GM12878 (cell line): ENCODE results near the gene POLR2L. TPM values are rescaled to one million over a fixed set of nuclear protein-coding genes. Genes with fewer than 3 reads are reported as not detected.

Experiments
- ATAC-seq: fragments of 200-7000 bp; cut with Tn5 transposase; 3 replicates; pipeline ENCODE4 v1.9.1; 2020; ENCODE audit warnings: mild to moderate bottlenecking, moderate library complexity
- BruUV-seq: library from RNA; stranded (reverse); fragments of 400-500 nt; replicated peaks from 2 replicates; lab custom pipeline; 2021; lab: Mats Ljungman, UMichigan
- CTCF ChIA-PET: fragments of 300-600 bp; sonication (Branson Sonifier 250); formaldehyde crosslinking; extraction: SDS; loops from one replicate; lab custom pipeline; 2021; ENCODE audit warnings: inconsistent platforms; lab: Yijun Ruan, JAX
- POLR2A ChIA-PET: fragments of 350-600 bp; formaldehyde crosslinking; extraction: SDS; loops from one replicate; lab custom pipeline; 2021; ENCODE audit warnings: inconsistent platforms; lab: Charles Lee
- RAD21 ChIA-PET: fragments of 300-600 bp; sonication (Branson Sonifier 250); formaldehyde crosslinking; loops from one replicate; lab custom pipeline; 2023; ENCODE audit warnings: antibody characterized with exemption; ENCODE audit not compliant: unreplicated experiment; lab: Charles Lee
- SMC1A ChIA-PET: fragments of 300-600 bp; sonication (Branson Sonifier 250); formaldehyde crosslinking; loops from one replicate; lab custom pipeline; 2023; ENCODE audit not compliant: unreplicated experiment, uncharacterized antibody; lab: Charles Lee
- DNase-seq: peaks from one replicate; pipeline ENCODE4 v3.0.0-alpha.2; 2011; ENCODE audit warnings: low read depth, low spot score
- FAIRE-seq: peaks from 3 replicates; lab custom pipeline; 2011; peaks lifted over from hg19 to GRCh38; lab: Jason Lieb, UNC
- H2AFZ ChIP-seq: 2 replicates; pipeline ENCODE4 v1.6.0; 2011; ENCODE audit warnings: low read depth, low read length, control low read depth; ENCODE audit not compliant: control insufficient read depth
- H3K27ac ChIP-seq: 2 replicates; pipeline ENCODE4 v1.5.1; 2011; ENCODE audit warnings: control low read depth; ENCODE audit not compliant: control insufficient read depth, insufficient read depth
- H3K27me3 ChIP-seq, 2 experiments: replicated peaks in 1 of 2; 2 replicates each; pipeline versions ENCODE4 v1.6.0 to v1.6.1; 2011; ENCODE audit warnings: low read length in 1 of 2; ENCODE audit not compliant: control insufficient read depth in 2 of 2, insufficient read depth in 2 of 2
- H3K36me3 ChIP-seq, 2 experiments: 2 replicates each; pipeline ENCODE4 v1.5.1; 2011; ENCODE audit warnings: low read length in 1 of 2; ENCODE audit not compliant: control insufficient read depth in 2 of 2, insufficient read depth in 2 of 2
- H3K4me1 ChIP-seq: 2 replicates; pipeline ENCODE4 v1.6.1; 2011; ENCODE audit warnings: mild to moderate bottlenecking, low read length, moderate library complexity, mixed read lengths; ENCODE audit not compliant: control insufficient read depth, insufficient read depth
- H3K4me2 ChIP-seq: 2 replicates; pipeline ENCODE4 v1.6.0; 2011; ENCODE audit warnings: control low read depth; ENCODE audit not compliant: control insufficient read depth, insufficient read depth
- H3K4me3 ChIP-seq: fragments of 200-600 bp; sonication (generic); 2 replicates; pipeline ENCODE4 v1.5.1; 2016
- H3K79me2 ChIP-seq: 2 replicates; pipeline ENCODE4 v1.6.0; 2011; ENCODE audit warnings: low read length; ENCODE audit not compliant: control insufficient read depth, insufficient read depth
- H3K9ac ChIP-seq: 2 replicates; pipeline ENCODE4 v1.8.0; 2011; ENCODE audit warnings: low read length, control low read depth, mixed read lengths; ENCODE audit not compliant: control insufficient read depth, insufficient read depth
- H3K9me3 ChIP-seq: replicated peaks from 3 replicates; pipeline ENCODE4 v1.5.1; 2011; ENCODE audit warnings: mild to moderate bottlenecking, low read length; ENCODE audit not compliant: control insufficient read depth, insufficient read depth
- H4K20me1 ChIP-seq: 2 replicates; pipeline ENCODE4 v1.6.0; 2011; ENCODE audit not compliant: control insufficient read depth, insufficient read depth
- ATF2 ChIP-seq: IDR thresholded peaks from 2 replicates; pipeline ENCODE4 v1.6.1; 2012; ENCODE audit warnings: low read length, inconsistent platforms
- BMI1 ChIP-seq: fragments of 450-650 bp; IDR thresholded peaks from 2 replicates; pipeline ENCODE4 v1.6.1; 2016; ENCODE audit warnings: mild to moderate bottlenecking, moderate library complexity, borderline replicate concordance
- HDAC6 ChIP-seq: fragments of 200-600 bp; sonication (generic); IDR thresholded peaks from one replicate; pipeline ENCODE4 v1.8.0; 2017; ENCODE audit warnings: antibody characterized with exemption; ENCODE audit not compliant: unreplicated experiment
- MEF2B ChIP-seq: fragments of 450-650 bp; IDR thresholded peaks from 2 replicates; pipeline ENCODE4 v1.6.1; 2018; ENCODE audit warnings: mild to moderate bottlenecking, moderate library complexity; ENCODE audit not compliant: partially characterized antibody, poor library complexity, severe bottlenecking
- MXI1 ChIP-seq: fragments of 150-350 bp; IDR thresholded peaks from 2 replicates; pipeline ENCODE4 v1.6.1; 2011; ENCODE audit warnings: low read depth, mild to moderate bottlenecking, inconsistent platforms, low read length, improper control_type of control experiment
- ZSCAN29 ChIP-seq: fragments of 450-650 bp; IDR thresholded peaks from 2 replicates; pipeline ENCODE4 v1.6.1; 2017; ENCODE audit warnings: mild to moderate bottlenecking, moderate library complexity
- WGBS: methylation state at CpG from one replicate; pipeline ENCODE4 v1.1.6; 2016; ENCODE audit warnings: low lambda C conversion rate; ENCODE audit not compliant: insufficient replicate concordance, insufficient coverage; ENCODE audit errors: missing lambda C conversion rate; 5-methylcytosine and 5-hydroxymethylcytosine counted together
- in situ Hi-C: fragments of 300-500 bp; cut with MboI; formaldehyde crosslinking; loops from 9 replicates; pipeline ENCODE4 v1.14.3; 2018; ENCODE audit warnings: mixed read lengths
- intact Hi-C: fragments of 100-400 bp; cut with micrococcal nuclease; formaldehyde crosslinking; loops from one replicate; pipeline ENCODE4 v1.14.2; 2022; ENCODE audit not compliant: unreplicated experiment
- polyA plus RNA-seq, 11 experiments: library from polyadenylated mRNA; depleted of rRNA in 4 of 11; unstranded in 6 of 11; stranded (reverse) in 5 of 11; fragments of >200 nt; fragmentation: Nextera tagmentation in 4 of 11; fragmentation: Illumina TruSeq in 1 of 11; extraction: Ambion mirVana in 4 of 11; extraction: Trizol in 1 of 11; gene quantifications; 1 replicate in 1 of 11; 2 replicates in 10 of 11; pipeline versions ENCODE4 v1.2.1 to v1.2.3, GENCODE V29; 2011 to 2016; ENCODE audit warnings: inconsistent platforms in 2 of 11, missing spikeins in 2 of 11, low read depth in 1 of 11
- total RNA-seq, 4 experiments: library from RNA; depleted of rRNA in 3 of 4; stranded (reverse); fragments of >200 nt in 3 of 4; fragmentation: Illumina TruSeq in 1 of 4; extraction: Trizol in 1 of 4; gene quantifications; 2 replicates each; pipeline versions ENCODE4 v1.2.1 to v1.2.3, GENCODE V29; 2013 to 2021
- TF ChIP-seq, protein P1 (sequence below): fragments of 450-650 bp; formaldehyde crosslinking; IDR thresholded peaks from 2 replicates; pipeline ENCODE4 v1.4.0; 2020; ENCODE audit warnings: mild to moderate bottlenecking, moderate library complexity
- TF ChIP-seq, protein P2 (sequence below): IDR thresholded peaks from 2 replicates; pipeline ENCODE4 v1.6.1; 2012; ENCODE audit warnings: mild to moderate bottlenecking, low read depth, low read length

Gene POLR2L
- total and polyA plus RNA-seq, 10 of the 15 experiments (the other 5 are each of a cell fraction or from before 2014, with no cell fraction given) = 23.1 to 497 (median 125) TPM

DNA sequence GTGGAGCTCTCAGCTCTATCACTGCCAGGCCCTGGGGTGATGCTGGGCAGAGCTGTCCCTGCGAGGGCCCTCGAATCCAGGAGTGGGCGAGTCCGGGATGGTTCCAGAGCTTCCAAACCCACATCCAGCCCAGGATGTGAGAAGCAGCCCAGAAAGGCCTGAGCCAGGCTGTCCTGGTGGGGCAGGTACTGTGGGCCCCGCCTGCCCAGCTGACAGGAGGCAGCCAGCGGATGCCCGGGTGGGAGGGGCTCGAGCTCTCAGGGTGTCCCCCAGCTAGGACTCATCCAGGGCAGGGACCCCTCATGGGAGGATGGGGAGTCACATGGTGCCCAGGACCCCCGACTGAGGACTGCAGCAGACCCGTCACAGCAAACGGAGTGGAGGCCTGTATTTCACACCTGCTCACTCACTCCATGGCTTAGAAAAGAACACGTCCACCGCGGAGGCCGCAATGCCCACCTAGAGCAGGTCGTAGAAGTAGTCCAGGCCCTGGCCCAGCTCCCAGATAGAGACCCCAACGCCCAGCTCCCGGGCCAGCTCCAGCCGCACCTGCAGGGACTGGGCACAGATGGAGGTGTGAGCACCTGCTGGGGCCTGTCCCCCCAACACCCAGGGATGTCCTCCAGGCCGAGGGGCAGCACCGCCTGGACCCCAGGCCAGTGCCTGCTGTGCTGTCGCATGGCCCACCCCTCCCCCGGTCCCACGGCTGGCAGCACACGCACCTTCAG lies 27.2 kb upstream of the POLR2L start (continued):
- TF ChIP-seq, protein P1, sequence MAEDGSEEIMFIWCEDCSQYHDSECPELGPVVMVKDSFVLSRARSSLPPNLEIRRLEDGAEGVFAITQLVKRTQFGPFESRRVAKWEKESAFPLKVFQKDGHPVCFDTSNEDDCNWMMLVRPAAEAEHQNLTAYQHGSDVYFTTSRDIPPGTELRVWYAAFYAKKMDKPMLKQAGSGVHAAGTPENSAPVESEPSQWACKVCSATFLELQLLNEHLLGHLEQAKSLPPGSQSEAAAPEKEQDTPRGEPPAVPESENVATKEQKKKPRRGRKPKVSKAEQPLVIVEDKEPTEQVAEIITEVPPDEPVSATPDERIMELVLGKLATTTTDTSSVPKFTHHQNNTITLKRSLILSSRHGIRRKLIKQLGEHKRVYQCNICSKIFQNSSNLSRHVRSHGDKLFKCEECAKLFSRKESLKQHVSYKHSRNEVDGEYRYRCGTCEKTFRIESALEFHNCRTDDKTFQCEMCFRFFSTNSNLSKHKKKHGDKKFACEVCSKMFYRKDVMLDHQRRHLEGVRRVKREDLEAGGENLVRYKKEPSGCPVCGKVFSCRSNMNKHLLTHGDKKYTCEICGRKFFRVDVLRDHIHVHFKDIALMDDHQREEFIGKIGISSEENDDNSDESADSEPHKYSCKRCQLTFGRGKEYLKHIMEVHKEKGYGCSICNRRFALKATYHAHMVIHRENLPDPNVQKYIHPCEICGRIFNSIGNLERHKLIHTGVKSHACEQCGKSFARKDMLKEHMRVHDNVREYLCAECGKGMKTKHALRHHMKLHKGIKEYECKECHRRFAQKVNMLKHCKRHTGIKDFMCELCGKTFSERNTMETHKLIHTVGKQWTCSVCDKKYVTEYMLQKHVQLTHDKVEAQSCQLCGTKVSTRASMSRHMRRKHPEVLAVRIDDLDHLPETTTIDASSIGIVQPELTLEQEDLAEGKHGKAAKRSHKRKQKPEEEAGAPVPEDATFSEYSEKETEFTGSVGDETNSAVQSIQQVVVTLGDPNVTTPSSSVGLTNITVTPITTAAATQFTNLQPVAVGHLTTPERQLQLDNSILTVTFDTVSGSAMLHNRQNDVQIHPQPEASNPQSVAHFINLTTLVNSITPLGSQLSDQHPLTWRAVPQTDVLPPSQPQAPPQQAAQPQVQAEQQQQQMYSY = no peak

DNA sequence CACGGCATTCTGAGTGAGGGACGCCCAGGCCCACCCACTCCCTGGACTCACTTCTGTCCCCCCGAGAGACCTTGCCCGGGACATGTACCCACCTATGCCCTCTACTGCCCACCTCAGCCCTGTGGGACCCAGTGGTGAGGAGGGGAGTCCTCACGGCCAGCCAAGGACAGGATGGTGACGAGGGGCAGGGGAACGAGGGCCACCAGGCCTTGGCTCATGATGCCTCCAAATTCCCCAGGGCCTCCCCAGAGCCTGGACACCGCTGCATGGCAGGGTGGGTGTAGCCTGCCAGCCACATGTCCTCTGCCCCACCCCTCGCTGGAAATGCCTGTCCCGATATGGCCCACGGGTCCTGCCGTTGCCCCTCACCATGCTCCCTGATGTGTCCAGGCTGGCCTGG lies 26.5 kb upstream of the POLR2L start:
- no TSS peak for BruUV-seq
- ChIA-PET CTCF (no interaction called here), POLR2A (interaction anchor here (1.1 kb wide), 1 partner anchor 21 kb away, joined by 3 read pairs; no protein-coding TSS in a partner anchor), RAD21 (no interaction called here), SMC1A (no interaction called here)
- H3K4me3 ChIP-seq = no peak overlapping the region
- no peaks in the 10 kb centered on the region for H3K4me1 ChIP-seq
- H3K4me2 ChIP-seq = no peak overlapping the region
- H3K36me3 ChIP-seq = no peaks in the 10 kb centered on the region; a peak in 1 of 4 replicates
- WGBS = 71% methylated on average over 12 of the region's 12 CpGs
- ATAC-seq (no peak), FAIRE-seq (no peak), DNase-seq (no peak)
- intact Hi-C loops (no loop called here), in situ Hi-C loops (no loop called here)
- no peaks in the 10 kb centered on the region for H3K27me3 ChIP-seq
- TF ChIP-seq, protein P2, sequence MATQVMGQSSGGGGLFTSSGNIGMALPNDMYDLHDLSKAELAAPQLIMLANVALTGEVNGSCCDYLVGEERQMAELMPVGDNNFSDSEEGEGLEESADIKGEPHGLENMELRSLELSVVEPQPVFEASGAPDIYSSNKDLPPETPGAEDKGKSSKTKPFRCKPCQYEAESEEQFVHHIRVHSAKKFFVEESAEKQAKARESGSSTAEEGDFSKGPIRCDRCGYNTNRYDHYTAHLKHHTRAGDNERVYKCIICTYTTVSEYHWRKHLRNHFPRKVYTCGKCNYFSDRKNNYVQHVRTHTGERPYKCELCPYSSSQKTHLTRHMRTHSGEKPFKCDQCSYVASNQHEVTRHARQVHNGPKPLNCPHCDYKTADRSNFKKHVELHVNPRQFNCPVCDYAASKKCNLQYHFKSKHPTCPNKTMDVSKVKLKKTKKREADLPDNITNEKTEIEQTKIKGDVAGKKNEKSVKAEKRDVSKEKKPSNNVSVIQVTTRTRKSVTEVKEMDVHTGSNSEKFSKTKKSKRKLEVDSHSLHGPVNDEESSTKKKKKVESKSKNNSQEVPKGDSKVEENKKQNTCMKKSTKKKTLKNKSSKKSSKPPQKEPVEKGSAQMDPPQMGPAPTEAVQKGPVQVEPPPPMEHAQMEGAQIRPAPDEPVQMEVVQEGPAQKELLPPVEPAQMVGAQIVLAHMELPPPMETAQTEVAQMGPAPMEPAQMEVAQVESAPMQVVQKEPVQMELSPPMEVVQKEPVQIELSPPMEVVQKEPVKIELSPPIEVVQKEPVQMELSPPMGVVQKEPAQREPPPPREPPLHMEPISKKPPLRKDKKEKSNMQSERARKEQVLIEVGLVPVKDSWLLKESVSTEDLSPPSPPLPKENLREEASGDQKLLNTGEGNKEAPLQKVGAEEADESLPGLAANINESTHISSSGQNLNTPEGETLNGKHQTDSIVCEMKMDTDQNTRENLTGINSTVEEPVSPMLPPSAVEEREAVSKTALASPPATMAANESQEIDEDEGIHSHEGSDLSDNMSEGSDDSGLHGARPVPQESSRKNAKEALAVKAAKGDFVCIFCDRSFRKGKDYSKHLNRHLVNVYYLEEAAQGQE = no peak
- TF ChIP-seq MEF2B = no peak
- no peak for TF ChIP-seq ZSCAN29
- no peak for TF ChIP-seq HDAC6
- TF ChIP-seq ATF2 = no peak
- no peak for TF ChIP-seq MXI1
- no peak for TF ChIP-seq BMI1
- no peaks in the 10 kb centered on the region for H3K79me2 ChIP-seq
- H3K27ac ChIP-seq = no peak overlapping the region
- H4K20me1 ChIP-seq = no peaks in the 10 kb centered on the region
- no peak overlapping the region for H2AFZ ChIP-seq
- H3K9me3 ChIP-seq = no peaks in the 10 kb centered on the region
- no peak overlapping the region for H3K9ac ChIP-seq
